K562 (cell line): ENCODE measurements around the gene BLOC1S4. TPM values are rescaled to one million over a fixed set of nuclear protein-coding genes. Genes with fewer than 3 reads are reported as not detected.
A peak's percentile ranks its signal among the peaks of the same experiment; 100 is the strongest.

Experiments used
- ATAC-seq: fragments of 200-7000 bp; cut with Tn5 transposase; 3 replicates; pipeline ENCODE4 v1.9.1; 2020; ENCODE audit warnings: moderate library complexity
- BruUV-seq: library from RNA; stranded (reverse); fragments of 400-500 nt; replicated peaks from 2 replicates; lab custom pipeline; 2021; lab: Mats Ljungman, UMichigan
- CTCF ChIA-PET: fragments of 300-600 bp; formaldehyde crosslinking; extraction: SDS; loops from one replicate; lab custom pipeline; 2021; ENCODE audit warnings: low intra/inter-chr PET ratio; lab: Yijun Ruan, JAX
- POLR2A ChIA-PET: fragments of 300-600, 350-650 bp; sonication (Branson Sonifier 250); formaldehyde crosslinking; extraction: SDS; loops from one replicate; lab custom pipeline; 2021; ENCODE audit warnings: antibody characterized with exemption, inconsistent platforms; lab: Yijun Ruan, JAX
- DNase-seq, 4 experiments: peaks; one replicate each; pipeline versions ENCODE4 v3.0.0 to v3.0.0-alpha.2; 2011 to 2018; ENCODE audit warnings: low spot score in 3 of 4, mixed read lengths in 3 of 4; ENCODE audit errors: extremely low read depth in 1 of 4
- FAIRE-seq: peaks from 2 replicates; lab custom pipeline; 2011; peaks lifted over from hg19 to GRCh38; lab: Jason Lieb, UNC
- H2AFZ ChIP-seq: 2 replicates; pipeline ENCODE4 v1.6.0; 2011; ENCODE audit warnings: low read depth, low read length, control low read depth, inconsistent platforms
- H3K27ac ChIP-seq: fragments of 200-600 bp; 3 replicates; pipeline ENCODE4 v1.8.0; 2011; ENCODE audit warnings: low read depth, mild to moderate bottlenecking, control low read depth, inconsistent platforms, low read length, moderate library complexity, mixed read lengths; ENCODE audit errors: extremely low read depth
- H3K27me3 ChIP-seq, 2 experiments: fragments of 300-600 bp in 1 of 2; 2 replicates in 1 of 2; 3 replicates in 1 of 2; pipeline versions ENCODE4 v1.6.0 to v1.8.0; 2011; ENCODE audit warnings: inconsistent platforms in 2 of 2, low read length in 2 of 2, mild to moderate bottlenecking in 1 of 2, mixed read lengths in 1 of 2, moderate library complexity in 1 of 2; ENCODE audit not compliant: control insufficient read depth in 2 of 2, insufficient read depth in 2 of 2
- H3K36me3 ChIP-seq: fragments of 300-600 bp; 3 replicates; pipeline ENCODE4 v1.8.0; 2011; ENCODE audit warnings: mild to moderate bottlenecking, low read length, inconsistent platforms; ENCODE audit not compliant: control insufficient read depth, insufficient read depth
- H3K4me1 ChIP-seq, 2 experiments: fragments of 200-600 bp in 1 of 2; replicated peaks in 1 of 2; 2 replicates in 1 of 2; 3 replicates in 1 of 2; pipeline versions ENCODE4 v1.5.1 to v1.8.0; 2011; ENCODE audit warnings: inconsistent platforms in 2 of 2, low read length in 2 of 2, mild to moderate bottlenecking in 1 of 2, mixed read lengths in 1 of 2, moderate library complexity in 1 of 2; ENCODE audit not compliant: control insufficient read depth in 2 of 2, insufficient read depth in 2 of 2
- H3K4me2 ChIP-seq: 2 replicates; pipeline ENCODE4 v1.6.1; 2011; ENCODE audit warnings: low read length, control low read depth, inconsistent platforms, mixed read lengths; ENCODE audit not compliant: insufficient read depth
- H3K4me3 ChIP-seq: fragments of 200-600 bp; sonication (generic), shearing (Covaris generic); 2 replicates; pipeline ENCODE4 v1.5.1; 2016; ENCODE audit warnings: control low read depth, inconsistent platforms
- H3K79me2 ChIP-seq: fragments of 200-600 bp; 3 replicates; pipeline ENCODE4 v1.8.0; 2011; ENCODE audit warnings: low read length, inconsistent platforms; ENCODE audit not compliant: control insufficient read depth, insufficient read depth
- H3K9ac ChIP-seq, 2 experiments: 2 replicates each; pipeline versions ENCODE4 v1.6.0 to v1.6.1; 2011; ENCODE audit warnings: low read depth in 2 of 2, low read length in 2 of 2, control low read depth in 1 of 2, inconsistent platforms in 1 of 2, mild to moderate bottlenecking in 1 of 2, mixed read lengths in 1 of 2; ENCODE audit not compliant: insufficient read depth in 1 of 2
- H3K9me1 ChIP-seq: one replicate; pipeline ENCODE4 v1.6.0; 2011; ENCODE audit warnings: inconsistent platforms, mild to moderate bottlenecking, low read length, moderate library complexity; ENCODE audit not compliant: control insufficient read depth, insufficient read depth
- H3K9me3 ChIP-seq: replicated peaks from 2 replicates; pipeline ENCODE4 v1.5.1; 2011; ENCODE audit warnings: low read depth, low read length, inconsistent platforms; ENCODE audit not compliant: control insufficient read depth, insufficient read depth
- H4K20me1 ChIP-seq: replicated peaks from 2 replicates; pipeline ENCODE4 v1.6.1; 2011; ENCODE audit warnings: low read length, inconsistent platforms, mixed read lengths; ENCODE audit not compliant: control insufficient read depth, insufficient read depth
- CBFA2T3 ChIP-seq: fragments of 450-650 bp; IDR thresholded peaks from 2 replicates; pipeline ENCODE4 v1.6.1; 2017
- CBX1 ChIP-seq: sonication (generic); IDR thresholded peaks from 2 replicates; pipeline ENCODE4 v1.6.1; 2016; ENCODE audit warnings: antibody characterized with exemption, low read depth, mild to moderate bottlenecking
- COPS2 ChIP-seq: fragments of 450-650 bp; conservative IDR thresholded peaks from 2 replicates; pipeline ENCODE4 v1.6.1; 2016; ENCODE audit warnings: mild to moderate bottlenecking, moderate library complexity
- EP300 ChIP-seq: IDR thresholded peaks from 2 replicates; pipeline ENCODE4 v1.6.1; 2012; ENCODE audit warnings: low read length, improper control_type of control experiment
- HDAC1 ChIP-seq, 2 experiments: fragments of 450-650 bp; IDR thresholded peaks; 2 replicates each; pipeline ENCODE4 v1.6.1; 2016 to 2017; ENCODE audit warnings: inconsistent platforms in 1 of 2, mild to moderate bottlenecking in 1 of 2, moderate library complexity in 1 of 2
- KDM1A ChIP-seq, 2 experiments: fragments of 450-650 bp; IDR thresholded peaks; 2 replicates each; pipeline ENCODE4 v1.6.1; 2016; ENCODE audit warnings: mild to moderate bottlenecking in 2 of 2
- KHSRP ChIP-seq: fragments of 450-650 bp; IDR thresholded peaks from 2 replicates; pipeline ENCODE4 v1.6.1; 2017
- MAZ ChIP-seq, 2 experiments: fragments of 450-650 bp in 1 of 2; sonication (generic) in 1 of 2; formaldehyde crosslinking; IDR thresholded peaks in 1 of 2; conservative IDR thresholded peaks in 1 of 2; 2 replicates each; pipeline versions ENCODE4 v1.4.0 to v1.5.0; 2020; ENCODE audit warnings: mild to moderate bottlenecking in 1 of 2, missing genetic modification reagents in 1 of 2
- MTA1 ChIP-seq: fragments of 450-650 bp; IDR thresholded peaks from 2 replicates; pipeline ENCODE4 v1.6.1; 2017; ENCODE audit warnings: borderline replicate concordance
- NR2C1 ChIP-seq, 2 experiments: fragments of 450-650 bp; IDR thresholded peaks; 2 replicates each; pipeline ENCODE4 v1.6.1; 2017; ENCODE audit warnings: mild to moderate bottlenecking in 2 of 2, antibody characterized with exemption in 1 of 2, inconsistent platforms in 1 of 2, missing compliant biosample characterization in 1 of 2, missing genetic modification characterization in 1 of 2
- POLR2AphosphoS5 ChIP-seq: IDR thresholded peaks from 2 replicates; pipeline ENCODE4 v1.6.1; 2011; ENCODE audit warnings: mild to moderate bottlenecking, low read depth, low read length, moderate library complexity; ENCODE audit not compliant: control insufficient read depth, insufficient read depth
- POLR2G ChIP-seq: fragments of 200-400 bp; formaldehyde crosslinking; IDR thresholded peaks from 2 replicates; pipeline ENCODE4 v1.6.1; 2017; ENCODE audit warnings: low read depth, mild to moderate bottlenecking, antibody characterized with exemption, low read length, moderate library complexity
- PTBP1 ChIP-seq: fragments of 200-400 bp; formaldehyde crosslinking; IDR thresholded peaks from 2 replicates; pipeline ENCODE4 v1.6.1; 2017; ENCODE audit warnings: low read depth, low read length
- PTTG1 ChIP-seq: fragments of 450-650 bp; IDR thresholded peaks from 2 replicates; pipeline ENCODE4 v1.6.1; 2016; ENCODE audit warnings: low read depth, mild to moderate bottlenecking, missing genetic modification characterization, missing compliant biosample characterization
- SREBF2 ChIP-seq: sonication (generic); formaldehyde crosslinking; IDR thresholded peaks from 2 replicates; pipeline ENCODE4 v1.4.0; 2020; ENCODE audit warnings: mild to moderate bottlenecking, missing genetic modification reagents
- SRSF7 ChIP-seq: fragments of 200-400 bp; formaldehyde crosslinking; optimal IDR thresholded peaks from 2 replicates; pipeline ENCODE3; 2017; ENCODE audit warnings: mild to moderate bottlenecking, low read depth, low read length
- TARDBP ChIP-seq: fragments of 450-650 bp; IDR thresholded peaks from 2 replicates; pipeline ENCODE4 v1.6.1; 2016
- TBP ChIP-seq: optimal IDR thresholded peaks from 2 replicates; pipeline ENCODE3; 2011; ENCODE audit warnings: low read depth, low read length, improper control_type of control experiment
- ZKSCAN3 ChIP-seq: fragments of 250-450 bp; sonication (Bioruptor Pico); IDR thresholded peaks from 2 replicates; pipeline ENCODE4 v1.4.0; 2020
- ZNF311 ChIP-seq: fragments of 250-450 bp; sonication (Bioruptor Pico); IDR thresholded peaks from 2 replicates; pipeline ENCODE4 v1.4.0; 2020; ENCODE audit warnings: mild to moderate bottlenecking, moderate library complexity
- ZNF589 ChIP-seq: fragments of 200-800 bp; sonication (Bioruptor generic); IDR thresholded peaks from 2 replicates; pipeline ENCODE4 v1.6.1; 2016; ENCODE audit warnings: low read depth, missing genetic modification characterization, missing compliant biosample characterization
- ZNF764 ChIP-seq: fragments of 250-450 bp; sonication (Bioruptor Pico); IDR thresholded peaks from 2 replicates; pipeline ENCODE4 v1.4.0; 2020; ENCODE audit warnings: low read depth, mild to moderate bottlenecking, moderate library complexity
- ZNF79 ChIP-seq: fragments of 250-450 bp; sonication (Bioruptor Pico); IDR thresholded peaks from 2 replicates; pipeline ENCODE4 v1.4.0; 2020; ENCODE audit warnings: low read depth, mild to moderate bottlenecking, moderate library complexity
- WGBS: fragments of 100-300 bp; shearing (Covaris generic); methylation state at CpG from one replicate; pipeline ENCODE4 v1.1.6; 2016; ENCODE audit warnings: low coverage, mixed read lengths; ENCODE audit not compliant: insufficient coverage; ENCODE audit errors: missing lambda C conversion rate; 5-methylcytosine and 5-hydroxymethylcytosine counted together
- in situ Hi-C: fragments of 300-500 bp; cut with MboI; formaldehyde crosslinking; loops from 4 replicates; pipeline ENCODE4 v1.15.0; 2018; ENCODE audit warnings: inconsistent platforms, mixed read lengths
- intact Hi-C: fragments of 100-400 bp; cut with micrococcal nuclease; formaldehyde crosslinking; loops from 2 replicates; pipeline ENCODE4 v1.14.2; 2022
- polyA plus RNA-seq, 8 experiments: library from polyadenylated mRNA; depleted of rRNA in 4 of 8; stranded (reverse) in 5 of 8; unstranded in 3 of 8; fragments of >200 nt; fragmentation: Nextera tagmentation in 2 of 8; fragmentation: Illumina TruSeq in 1 of 8; extraction: Ambion mirVana in 2 of 8; extraction: Trizol in 1 of 8; gene quantifications; 2 replicates each; pipeline versions ENCODE4 v1.2.1 to v1.2.3, GENCODE V29; 2011 to 2014; ENCODE audit warnings: inconsistent platforms in 1 of 8, missing spikeins in 1 of 8
- total RNA-seq, 7 experiments: library from RNA; depleted of rRNA in 6 of 7; stranded (reverse); fragments of >200 nt in 6 of 7; fragmentation: Illumina TruSeq in 2 of 7; extraction: Trizol in 2 of 7; gene quantifications; 2 replicates each; pipeline versions ENCODE4 v1.2.1 to v1.2.3, GENCODE V29; 2011 to 2021; ENCODE audit warnings: low replicate concordance in 1 of 7
- TF ChIP-seq, protein P1 (sequence below): sonication (generic); formaldehyde crosslinking; IDR thresholded peaks from 2 replicates; pipeline ENCODE4 v1.8.0; 2022; ENCODE audit warnings: mild to moderate bottlenecking, missing genetic modification reagents
- TF ChIP-seq, protein P2 (sequence below): fragments of 450-650 bp; IDR thresholded peaks from 2 replicates; pipeline ENCODE4 v1.6.1; 2016; ENCODE audit warnings: antibody characterized with exemption

The BLOC1S4 gene
- total and polyA plus RNA-seq, 9 of the 15 experiments (the other 6 are each of a cell fraction or from before 2014, with no cell fraction given), result 3.1 to 31.6 (median 11.2) TPM

DNA sequence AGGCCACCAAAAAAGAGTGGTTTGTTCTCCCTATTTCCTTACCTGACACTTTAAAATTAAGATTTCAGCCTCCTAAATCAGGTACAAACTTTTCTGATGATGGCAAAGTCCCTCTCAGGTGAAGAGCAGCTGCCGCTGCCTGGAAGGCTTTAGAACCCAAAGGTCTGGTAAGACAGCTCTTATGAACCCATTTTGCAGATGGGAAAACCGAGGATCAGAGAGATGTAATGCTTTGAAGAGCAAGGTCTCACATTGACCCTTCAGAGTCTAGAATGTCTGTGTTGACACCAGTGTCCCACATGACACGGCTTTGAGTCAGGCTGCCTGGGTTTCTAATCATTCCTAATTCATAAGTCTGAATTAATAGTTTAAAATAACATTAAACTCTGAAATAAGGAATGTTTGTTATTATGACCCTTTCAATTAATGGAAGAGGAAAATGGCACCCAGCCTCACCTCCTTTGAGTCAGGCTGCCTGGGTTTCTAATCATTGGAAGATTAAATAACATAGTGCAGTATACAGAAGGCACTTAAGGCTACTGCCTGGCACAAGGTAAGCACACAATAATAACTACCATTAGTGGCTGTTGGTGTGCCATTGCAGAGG is 38.6 kb downstream of the BLOC1S4 start:
- H3K4me2 ChIP-seq, result no peak overlapping the region
- no peaks in the 10 kb centered on the region for H3K9me3 ChIP-seq
- ATAC-seq (no peak), FAIRE-seq (no peak), DNase-seq (no peak)
- ChIA-PET CTCF (interaction anchor here (0.5 kb wide), 1 partner anchor 155 kb away, joined by 4 read pairs; the partner anchor contains the start of gene TBC1D14), POLR2A (no interaction called here)
- no peaks in the 10 kb centered on the region for H3K9me1 ChIP-seq
- peaks cover 48 to 51% of the 10 kb centered on the region in 2 experiments for H3K4me1 ChIP-seq
- H3K9ac ChIP-seq, result peak overlapping the region in 1 of 2 experiments; percentile 2; a peak in 1 of 4 replicates
- WGBS, result 71% methylated on average over 3 of the region's 3 CpGs
- no peak overlapping the region for H3K4me3 ChIP-seq
- no peaks in the 10 kb centered on the region for H3K27me3 ChIP-seq
- H3K79me2 ChIP-seq, result no peaks in the 10 kb centered on the region
- intact Hi-C loops, result no loop called here
- no TSS peak for BruUV-seq
- no peaks in the 10 kb centered on the region for H3K36me3 ChIP-seq
- peak overlapping the region; percentile 45 for H2AFZ ChIP-seq
- peak overlapping the region; percentile 42; the same call in 1 of the 3 replicates for H3K27ac ChIP-seq
- H4K20me1 ChIP-seq, result no peaks in the 10 kb centered on the region
- in situ Hi-C loops, result no loop called here
- no peak for TF ChIP-seq ZNF79
- TF ChIP-seq, protein P1, sequence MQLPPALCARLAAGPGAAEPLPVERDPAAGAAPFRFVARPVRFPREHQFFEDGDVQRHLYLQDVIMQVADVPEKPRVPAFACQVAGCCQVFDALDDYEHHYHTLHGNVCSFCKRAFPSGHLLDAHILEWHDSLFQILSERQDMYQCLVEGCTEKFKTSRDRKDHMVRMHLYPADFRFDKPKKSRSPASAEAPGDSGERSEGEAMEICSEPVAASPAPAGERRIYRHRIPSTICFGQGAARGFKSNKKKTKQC (CRISPR knock-in tag), result no peak
- peak; percentile 91 to 96 for TF ChIP-seq KDM1A (IDR thresholded peaks at IDR 0.05)
- no peak for TF ChIP-seq MTA1
- TF ChIP-seq PTBP1, result peak; percentile 73; the same call in 1 of the 2 replicates
- no peak for TF ChIP-seq MAZ (CRISPR knock-in tag; conservative IDR thresholded peaks at IDR 0.05 in 1 of 2, IDR thresholded peaks at IDR 0.05 in 1 of 2)
- no peak for TF ChIP-seq POLR2AphosphoS5
- no peak for TF ChIP-seq COPS2
- TF ChIP-seq TBP, result no peak
- TF ChIP-seq ZNF764 (CRISPR knock-in tag), result no peak
- no peak for TF ChIP-seq POLR2G
- TF ChIP-seq, protein P2, sequence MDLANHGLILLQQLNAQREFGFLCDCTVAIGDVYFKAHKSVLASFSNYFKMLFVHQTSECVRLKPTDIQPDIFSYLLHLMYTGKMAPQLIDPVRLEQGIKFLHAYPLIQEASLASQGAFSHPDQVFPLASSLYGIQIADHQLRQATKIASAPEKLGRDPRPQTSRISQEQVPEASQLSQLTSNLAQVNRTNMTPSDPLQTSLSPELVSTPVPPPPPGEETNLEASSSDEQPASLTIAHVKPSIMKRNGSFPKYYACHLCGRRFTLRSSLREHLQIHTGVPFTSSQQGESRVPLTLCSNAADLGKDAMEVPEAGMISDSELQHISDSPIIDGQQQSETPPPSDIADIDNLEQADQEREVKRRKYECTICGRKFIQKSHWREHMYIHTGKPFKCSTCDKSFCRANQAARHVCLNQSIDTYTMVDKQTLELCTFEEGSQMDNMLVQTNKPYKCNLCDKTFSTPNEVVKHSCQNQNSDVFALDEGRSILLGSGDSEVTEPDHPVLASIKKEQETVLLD, result no peak
- no peak for TF ChIP-seq CBFA2T3
- TF ChIP-seq HDAC1 (IDR thresholded peaks at IDR 0.05), result 0 out of 4 replicates have a peak, but pooled peaks have one; percentile 41 to 46
- no peak for TF ChIP-seq ZKSCAN3 (CRISPR knock-in tag)
- TF ChIP-seq PTTG1 (tag), result no peak
- peak; percentile 93; the same call in 1 of the 2 replicates for TF ChIP-seq CBX1
- TF ChIP-seq NR2C1 (IDR thresholded peaks at IDR 0.05), result no peak
- no peak for TF ChIP-seq NR2C1 (tag; IDR thresholded peaks at IDR 0.05)
- TF ChIP-seq ZNF311 (CRISPR knock-in tag), result no peak
- no peak for TF ChIP-seq KHSRP
- no peak for TF ChIP-seq ZNF589 (CRISPR knock-in tag)
- TF ChIP-seq SRSF7, result no peak
- no peak for TF ChIP-seq TARDBP
- no peak for TF ChIP-seq EP300
- TF ChIP-seq SREBF2 (CRISPR knock-in tag), result no peak
